GM18498 (cell line): ENCODE data around the gene MYO1B.

Experiments
- ATAC-seq: cut with Tn5 transposase; IDR thresholded peaks from one replicate; pipeline ENCODE4 v1.9.1; 2021; ENCODE audit warnings: mild to moderate bottlenecking, moderate library complexity; ENCODE audit not compliant: unreplicated experiment

The MYO1B gene

DNA sequence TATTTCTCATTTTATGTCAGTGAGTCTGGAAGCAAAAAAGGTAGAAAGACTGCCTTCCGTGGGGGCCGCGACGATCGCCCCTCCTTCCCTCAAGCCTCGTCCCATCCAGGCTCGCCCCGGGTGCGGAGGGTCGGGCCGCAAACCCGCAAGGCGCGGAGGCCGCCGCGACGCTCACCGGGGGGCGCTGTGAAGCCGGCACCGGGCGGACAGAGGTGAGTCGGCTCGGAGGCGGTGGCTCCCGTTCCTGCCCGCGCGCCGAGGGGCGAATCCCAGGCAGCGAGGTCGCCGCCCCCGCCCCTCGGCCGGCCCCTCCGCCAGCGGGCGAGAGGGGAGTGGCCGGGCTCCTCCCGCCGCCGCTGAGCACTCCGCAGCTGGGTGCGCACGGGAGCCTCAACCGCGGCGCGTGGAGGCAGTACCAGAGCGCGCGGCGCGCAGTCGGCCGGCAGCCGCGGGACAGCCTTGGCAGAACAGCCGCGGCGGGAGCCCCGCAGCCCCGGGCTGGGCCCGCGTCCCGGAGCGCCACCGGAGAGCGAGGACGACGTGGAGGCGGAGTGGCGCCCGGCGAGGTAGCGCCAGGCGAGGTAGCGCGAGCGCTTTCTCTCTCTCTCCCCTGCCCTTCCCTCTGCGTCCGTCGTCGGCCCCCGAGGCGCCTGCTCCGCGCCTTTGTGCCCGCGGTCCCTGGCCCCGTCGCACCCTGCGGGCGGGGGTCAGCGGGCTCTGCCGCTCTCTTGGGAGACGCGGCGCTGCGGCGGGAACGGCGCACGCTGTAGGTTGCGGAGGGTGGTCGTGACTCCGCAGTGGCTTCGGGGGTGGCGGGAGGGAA lies at the start of gene MYO1B:
Gene MYO1B (plus strand): TSS at position 359 of the 823 bp plus-strand sequence. CDS start 31,492 bp downstream, outside the sequence.
- ATAC-seq = peak; percentile 59

DNA sequence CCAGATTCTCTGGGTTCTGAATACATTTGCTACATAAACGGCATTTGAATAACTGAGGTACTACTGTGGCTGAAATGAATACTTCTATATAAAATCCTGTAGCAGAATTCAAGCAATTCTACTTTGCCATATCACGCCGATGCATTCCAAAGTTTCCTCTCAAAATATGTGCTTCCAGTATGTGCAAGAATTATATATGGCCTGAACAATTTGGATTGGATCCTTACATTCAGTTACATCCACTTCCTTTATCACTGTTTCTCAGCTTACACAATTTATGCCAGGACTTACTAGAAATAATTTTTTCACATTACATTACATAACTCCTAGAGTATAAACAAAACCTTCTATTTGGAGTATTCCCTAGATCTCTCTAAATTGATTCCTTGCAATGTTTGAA lies 48.1 kb upstream of the MYO1B start:
- ATAC-seq = no peak

DNA sequence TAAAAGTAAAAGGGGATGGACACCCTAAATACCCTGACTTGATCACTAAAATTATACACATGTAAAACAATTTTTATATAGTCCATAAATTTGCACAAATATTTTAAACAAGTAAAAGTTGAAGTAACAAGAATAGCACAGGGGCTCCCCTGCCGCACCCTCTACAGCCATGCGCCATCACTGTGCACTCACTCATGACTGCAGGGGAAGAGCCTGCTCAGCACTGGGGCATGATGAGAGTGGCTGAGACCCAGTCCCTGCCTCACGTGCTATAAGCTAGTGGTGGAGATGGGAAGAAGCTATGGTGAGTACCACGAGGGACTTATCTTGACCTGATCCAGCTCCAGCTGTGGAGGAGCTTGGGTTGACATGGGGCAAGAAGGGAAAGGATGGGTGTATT lies 46.9 kb upstream of the MYO1B start:
- ATAC-seq = no peak

DNA sequence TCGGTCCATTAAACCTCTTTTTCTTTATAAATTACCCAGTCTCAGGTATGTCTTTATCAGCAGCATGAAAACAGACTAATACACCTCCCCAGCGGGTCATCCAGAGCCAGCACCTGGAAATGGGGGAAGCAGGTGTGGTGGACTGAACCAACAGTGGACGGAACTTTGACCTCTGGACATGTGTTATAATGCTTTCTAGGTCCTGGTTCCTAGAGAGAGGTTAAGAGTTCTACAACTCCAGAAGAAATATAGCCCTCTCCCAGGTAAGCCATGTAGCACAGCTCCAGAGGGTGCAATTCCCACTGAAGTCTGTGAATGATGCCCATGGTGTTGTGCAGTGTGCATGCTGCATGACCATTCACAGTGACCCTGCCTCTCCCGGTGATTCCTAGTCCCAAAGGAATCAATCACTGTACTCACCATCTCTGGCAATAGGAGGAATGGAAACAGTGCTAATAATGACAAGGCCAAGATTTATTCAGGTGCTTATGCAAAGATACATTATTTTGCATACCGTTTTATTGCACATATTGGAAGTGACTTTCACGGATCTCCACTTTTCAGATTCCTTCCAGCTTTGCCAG lies 45.2 kb upstream of the MYO1B start:
- no peak for ATAC-seq

DNA sequence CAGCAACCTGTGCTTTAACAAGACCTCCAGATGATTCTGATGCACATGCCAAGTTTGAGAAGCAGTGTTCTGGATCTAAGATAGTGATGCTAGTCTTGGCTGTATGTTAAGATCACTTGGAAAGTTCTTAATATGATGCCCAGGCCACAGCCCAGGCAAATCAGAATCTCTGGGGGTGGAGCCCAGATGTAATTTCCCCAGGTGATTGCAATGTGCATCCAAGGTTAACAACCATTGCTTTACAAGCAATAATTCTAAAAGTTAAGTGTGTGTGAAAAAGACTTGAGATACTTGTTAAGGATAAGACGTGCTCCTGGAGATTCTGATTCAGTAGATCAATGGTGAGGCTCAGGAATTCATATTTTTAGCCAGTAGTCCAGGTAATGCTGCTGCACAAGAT lies 44.3 kb upstream of the MYO1B start:
- ATAC-seq = no peak

DNA sequence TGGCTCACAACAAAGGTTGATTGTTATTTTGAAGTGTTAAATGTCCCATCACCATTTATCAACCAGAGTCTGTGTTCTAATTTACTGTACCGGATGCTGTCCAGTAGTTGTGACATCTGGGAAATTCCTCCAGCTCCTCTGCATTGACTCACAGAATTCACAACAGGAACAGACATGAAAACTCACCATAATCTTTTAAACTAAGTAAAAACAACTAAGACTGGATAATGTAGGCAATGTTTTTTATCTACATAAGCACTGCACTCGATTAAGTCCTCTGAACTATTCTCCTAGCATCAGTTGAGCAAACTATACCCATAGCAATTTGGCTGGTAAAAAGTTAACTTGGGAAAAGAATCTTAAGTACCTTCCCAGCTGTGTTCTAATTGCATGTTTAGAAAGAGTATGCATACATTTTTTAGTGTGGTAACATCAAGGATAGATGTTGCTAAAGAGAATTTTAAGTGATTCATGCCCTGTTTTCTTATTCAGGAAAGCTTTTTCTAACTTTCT lies 42.9 kb upstream of the MYO1B start:
- no peak for ATAC-seq

DNA sequence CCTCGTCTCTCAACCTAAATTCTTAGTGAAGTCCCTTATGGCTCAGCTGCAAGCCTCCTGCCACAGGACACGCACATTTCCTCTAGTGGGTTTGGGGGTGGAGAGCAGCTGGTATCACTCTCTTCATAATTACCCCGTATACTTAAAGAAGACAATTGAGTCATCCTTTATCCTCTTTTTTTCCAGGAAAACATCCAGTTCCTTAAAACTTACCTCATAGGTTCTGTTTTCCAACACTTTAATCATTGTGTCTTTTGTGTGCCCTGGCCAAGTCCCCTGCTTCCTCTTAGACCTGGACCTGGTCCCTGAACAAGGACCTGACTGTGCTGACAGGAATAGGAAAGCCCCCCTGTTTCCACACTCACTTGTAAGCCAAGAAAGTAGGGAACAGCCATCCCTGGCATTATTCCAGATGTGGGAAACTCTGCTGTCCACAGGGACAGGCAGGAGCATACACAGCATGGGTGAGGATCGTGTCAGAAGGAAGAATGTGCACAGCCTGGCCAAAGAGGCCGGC lies 42.3 kb upstream of the MYO1B start:
- ATAC-seq = no peak

DNA sequence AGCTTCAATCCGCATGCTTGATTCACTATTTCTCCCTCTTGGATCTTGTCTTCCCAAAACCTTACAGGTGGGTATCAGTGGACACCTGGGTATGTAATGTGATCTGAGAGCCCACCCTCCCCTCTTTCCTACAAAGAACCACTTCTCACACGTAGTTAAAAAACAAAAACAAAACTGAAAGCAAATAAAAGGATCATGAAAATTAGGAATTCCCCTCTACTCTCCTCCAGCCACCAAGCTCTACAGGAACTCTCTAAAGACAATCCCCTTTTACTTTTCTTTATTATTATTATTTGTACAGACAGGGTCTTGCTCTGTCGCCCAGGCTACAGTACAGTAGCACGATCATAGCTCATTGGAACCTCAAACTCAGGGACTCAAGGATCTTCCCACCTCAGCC lies 40.8 kb upstream of the MYO1B start:
- ATAC-seq = peak; percentile 53

DNA sequence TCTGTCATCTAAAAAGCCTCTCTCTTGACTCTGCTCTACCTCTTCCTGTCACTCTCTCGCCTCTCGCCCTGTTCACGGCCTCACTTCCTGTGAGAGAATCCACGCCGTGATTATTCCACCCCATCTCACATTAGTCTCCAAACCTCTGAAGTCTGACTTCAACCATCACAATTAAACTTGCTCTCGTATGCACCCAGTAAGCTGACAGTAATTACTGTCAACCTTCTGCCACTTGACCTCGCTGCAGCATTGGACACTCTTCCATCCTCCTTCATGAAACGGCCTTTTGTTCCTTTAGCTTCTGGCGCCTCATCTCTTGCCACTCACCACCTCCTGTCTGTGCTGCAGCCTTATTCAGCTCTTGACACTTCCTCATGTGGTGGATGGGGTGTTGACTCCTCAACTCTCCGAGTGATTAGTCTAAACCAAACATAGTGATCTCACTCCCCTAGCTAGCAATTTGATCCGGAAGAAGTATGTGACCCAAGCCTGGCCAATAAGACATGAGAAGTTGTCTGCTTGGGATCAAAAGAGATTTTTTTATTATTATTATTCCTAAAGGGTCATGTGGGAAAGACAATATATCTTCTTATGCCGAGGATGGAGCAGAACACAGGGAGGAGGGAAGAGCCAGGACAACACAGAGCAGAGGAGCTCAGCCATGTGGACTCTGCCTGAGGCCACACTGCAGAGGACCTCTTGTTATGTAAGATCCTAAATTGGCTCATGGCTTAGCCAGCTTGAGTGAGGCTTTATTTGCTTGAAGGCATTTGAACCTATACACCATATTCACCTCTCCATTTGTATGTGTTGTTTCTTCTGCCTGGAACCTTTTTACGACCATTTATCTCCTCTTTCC lies 38.4 kb upstream of the MYO1B start:
- no peak for ATAC-seq

DNA sequence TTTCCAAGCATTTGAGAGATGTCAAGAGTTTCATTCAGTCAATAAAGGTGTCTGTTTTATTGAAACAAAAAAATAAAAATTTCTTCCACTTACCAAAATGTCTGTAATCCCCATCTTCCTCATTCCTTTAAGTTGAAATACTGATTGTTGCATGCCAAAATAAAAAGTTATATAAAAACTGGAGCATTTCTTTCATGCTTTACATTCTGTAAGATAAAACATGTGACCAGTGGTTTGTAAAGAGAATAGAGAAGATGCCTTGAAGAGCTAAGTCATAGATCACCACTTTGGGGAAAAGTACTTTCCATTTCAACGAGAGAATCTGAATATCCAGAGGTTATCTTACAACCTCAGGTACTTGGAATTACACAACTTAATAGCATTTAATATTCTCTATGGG lies 35.9 kb upstream of the MYO1B start:
- no peak for ATAC-seq

DNA sequence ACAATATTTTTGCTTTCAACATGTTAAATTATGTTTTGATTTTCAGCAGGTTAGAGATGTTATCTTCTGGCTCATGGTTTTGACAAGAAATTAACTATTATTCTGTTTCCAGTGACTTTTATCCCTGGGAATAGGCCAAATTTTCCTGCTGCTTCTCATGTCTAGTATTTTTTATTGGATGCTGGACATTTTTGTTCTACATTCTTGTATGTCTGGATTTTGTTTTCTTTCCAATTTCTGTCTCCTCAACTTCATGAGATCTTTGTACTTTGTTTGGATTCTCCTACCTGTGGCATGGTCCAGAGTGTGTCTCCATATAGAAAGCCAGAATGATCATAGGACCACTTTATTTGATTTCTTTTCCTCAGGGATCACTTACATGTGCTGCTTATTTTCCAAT lies 33.1 kb upstream of the MYO1B start:
- ATAC-seq = no peak

DNA sequence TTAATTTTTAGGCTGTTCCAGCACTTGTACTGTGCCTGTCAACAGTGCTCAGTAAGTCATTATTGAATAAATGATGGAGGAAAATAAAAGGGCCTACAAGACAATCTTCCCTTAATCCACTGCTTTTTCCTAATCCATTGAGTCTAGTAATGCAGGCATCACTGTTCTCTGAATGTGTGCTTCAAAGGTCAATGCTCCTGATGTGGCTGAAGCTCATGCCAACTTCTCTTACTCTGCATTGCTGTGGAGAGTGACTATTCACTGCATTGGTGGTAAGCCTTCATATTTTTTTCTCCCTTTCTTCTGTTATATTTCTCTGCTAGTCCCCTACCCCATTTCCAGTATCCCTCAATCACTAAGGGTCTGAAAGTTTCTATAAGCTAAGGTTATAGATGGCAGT lies 31.9 kb upstream of the MYO1B start:
- no peak for ATAC-seq

DNA sequence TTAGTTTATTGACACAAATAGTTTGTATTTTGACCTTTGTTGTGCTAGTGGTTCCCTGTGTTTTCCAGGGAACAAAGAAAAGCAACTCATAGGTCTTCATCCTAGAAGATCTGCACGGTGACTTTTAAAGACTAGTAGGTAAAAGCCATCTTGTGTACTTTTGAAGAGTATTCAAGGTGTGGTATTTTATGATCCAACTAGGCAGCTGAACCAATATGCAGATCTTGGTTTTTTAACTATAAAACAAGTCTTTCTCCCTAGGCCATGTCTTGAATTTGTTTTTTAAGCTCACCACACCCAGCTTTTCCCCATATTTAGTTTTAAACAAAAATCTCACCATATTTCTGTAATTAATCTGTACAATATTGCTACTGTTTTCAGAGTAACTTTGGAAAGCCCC lies 30.0 kb upstream of the MYO1B start:
- ATAC-seq = no peak

DNA sequence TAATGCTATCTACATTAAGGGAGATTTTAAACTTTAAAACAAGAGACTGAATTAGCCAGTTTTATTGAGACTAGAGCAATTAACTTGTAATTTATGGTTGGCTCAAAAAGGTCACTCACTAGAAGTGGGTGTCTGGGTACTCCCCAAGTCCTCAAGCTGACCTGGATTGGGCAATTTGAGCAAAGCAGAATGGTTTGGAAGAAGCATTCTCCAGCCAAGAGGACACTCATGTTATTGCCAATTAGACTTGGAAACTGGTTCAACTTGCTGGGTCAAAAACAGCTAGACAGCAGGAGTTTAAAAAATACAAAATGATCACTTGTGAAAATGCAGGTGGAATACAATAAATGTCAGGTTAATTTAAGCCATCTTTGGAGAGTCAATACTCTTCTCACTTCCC lies 29.5 kb upstream of the MYO1B start:
- no peak for ATAC-seq

DNA sequence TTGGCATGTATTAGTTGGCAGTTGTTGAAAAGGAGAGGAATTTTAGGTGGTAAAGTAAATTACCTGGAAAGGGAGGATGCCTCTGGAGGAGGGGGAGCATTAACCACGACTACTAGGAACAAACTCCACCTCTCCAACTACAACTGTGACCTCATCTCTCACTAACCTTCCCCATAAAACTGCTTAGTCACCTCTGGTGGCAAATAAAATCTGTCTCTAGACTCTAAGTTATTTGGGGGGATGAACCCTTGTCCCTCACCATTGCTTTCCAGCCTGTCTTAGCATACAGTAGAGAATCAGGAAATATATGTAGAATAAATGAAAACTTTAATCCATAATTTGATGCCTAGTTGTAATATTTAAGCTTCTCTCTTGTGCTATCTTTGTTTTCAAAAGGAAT lies 27.6 kb upstream of the MYO1B start:
- no peak for ATAC-seq

DNA sequence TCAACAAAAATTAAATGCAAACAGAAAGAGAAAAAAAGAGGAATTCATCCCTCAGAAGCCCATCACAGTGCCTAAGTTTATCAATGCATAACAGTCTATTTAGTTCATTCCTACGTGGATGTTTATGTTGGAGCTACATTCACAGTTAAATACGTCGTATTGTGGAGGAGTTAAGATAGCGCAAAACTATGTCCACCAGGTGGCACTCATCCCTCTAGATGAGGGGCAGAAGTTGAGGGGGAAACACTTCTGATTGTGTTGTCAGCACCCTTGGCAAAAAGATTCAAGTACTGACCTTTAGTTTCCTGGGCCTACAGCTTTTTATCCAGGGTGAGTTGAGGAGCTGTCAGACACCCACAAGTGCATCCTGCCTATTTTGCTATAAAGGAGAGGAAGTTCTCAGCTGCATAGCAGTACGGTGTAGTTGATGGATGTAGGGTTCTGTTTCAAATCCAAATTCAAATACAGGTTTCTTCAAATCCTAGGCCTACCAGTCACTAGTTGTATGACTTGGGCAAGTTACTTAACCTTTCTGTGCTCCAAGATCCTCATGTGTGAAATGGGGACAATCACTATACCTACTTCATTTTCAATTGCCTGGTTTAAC lies 26.8 kb upstream of the MYO1B start:
- ATAC-seq = peak; percentile 49

DNA sequence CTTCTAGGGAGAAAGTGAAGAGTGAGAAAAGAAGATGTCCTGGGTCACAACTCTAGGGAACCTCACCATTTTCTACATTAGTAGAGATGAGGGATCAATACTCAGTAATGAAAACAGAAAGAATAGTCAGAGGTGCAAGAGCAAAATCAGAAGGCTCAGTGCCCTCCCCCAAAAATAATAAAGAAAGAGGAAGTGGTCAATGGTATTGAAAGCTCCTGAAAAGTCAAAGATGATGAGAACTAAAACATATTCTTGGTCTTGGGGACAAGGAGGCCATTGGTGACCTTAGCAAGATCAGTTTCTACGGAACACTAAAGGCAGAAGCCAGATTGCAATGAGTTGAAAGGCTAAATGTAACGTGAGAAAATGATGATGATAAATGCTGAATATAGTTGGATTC lies 24.5 kb upstream of the MYO1B start:
- peak; percentile 58 for ATAC-seq

DNA sequence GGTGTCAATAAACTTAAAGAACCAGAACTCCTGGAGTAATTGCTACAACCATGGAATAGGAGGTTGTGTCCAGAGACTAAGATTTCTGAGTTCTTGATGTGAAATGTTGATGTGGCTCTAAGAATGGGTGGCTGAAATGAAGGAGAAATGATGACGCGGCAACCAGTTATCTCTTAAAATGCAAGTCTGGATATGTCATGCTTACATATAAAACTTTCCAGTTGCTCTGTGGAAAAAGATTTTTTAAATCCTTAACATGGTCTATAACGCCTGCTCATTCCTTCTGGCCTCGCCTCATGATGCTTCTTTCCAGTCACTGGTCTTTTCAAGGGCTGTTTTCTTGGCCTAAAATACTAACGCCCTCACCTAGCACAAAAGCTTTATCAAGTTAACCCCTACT lies 23.5 kb upstream of the MYO1B start:
- no peak for ATAC-seq

DNA sequence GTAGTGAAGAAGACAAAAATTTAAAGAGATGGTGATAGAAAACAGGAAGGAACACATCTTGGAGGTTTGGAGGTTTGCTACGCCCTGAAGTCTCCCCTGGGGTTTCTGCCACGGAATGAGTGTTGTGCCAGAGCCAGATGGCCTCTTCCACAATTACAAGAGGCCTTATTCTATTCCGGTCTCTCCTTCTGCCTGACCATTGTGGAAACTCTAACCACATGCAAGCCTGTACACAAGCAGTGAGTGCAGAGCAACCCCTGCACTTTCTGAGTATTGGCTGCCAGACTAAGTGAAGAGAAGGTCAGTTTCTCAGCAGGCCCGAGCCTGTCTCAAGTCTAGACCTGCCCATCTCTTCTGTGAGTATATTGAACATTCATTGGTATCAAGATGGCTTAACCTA lies 22.7 kb upstream of the MYO1B start:
- ATAC-seq = no peak

DNA sequence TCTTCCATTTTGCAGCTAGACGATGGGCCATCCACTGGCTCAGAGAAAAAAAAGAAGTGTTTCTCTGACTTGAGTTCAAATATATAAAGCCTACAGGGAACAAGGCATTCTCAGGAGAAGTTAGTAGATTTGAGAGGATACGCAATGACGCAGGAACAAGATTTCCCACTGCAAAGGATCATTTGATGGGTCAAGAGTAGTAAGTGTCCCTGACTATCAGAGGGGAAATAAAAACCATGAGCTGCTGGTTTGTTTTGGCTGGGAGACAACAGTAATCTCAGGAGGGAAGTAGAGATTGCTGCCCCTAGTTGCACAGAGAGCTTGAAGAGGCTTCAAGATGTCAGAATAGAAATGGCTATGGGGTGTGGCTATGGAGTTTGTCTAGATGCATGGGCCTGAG lies 22.3 kb upstream of the MYO1B start:
- no peak for ATAC-seq

DNA sequence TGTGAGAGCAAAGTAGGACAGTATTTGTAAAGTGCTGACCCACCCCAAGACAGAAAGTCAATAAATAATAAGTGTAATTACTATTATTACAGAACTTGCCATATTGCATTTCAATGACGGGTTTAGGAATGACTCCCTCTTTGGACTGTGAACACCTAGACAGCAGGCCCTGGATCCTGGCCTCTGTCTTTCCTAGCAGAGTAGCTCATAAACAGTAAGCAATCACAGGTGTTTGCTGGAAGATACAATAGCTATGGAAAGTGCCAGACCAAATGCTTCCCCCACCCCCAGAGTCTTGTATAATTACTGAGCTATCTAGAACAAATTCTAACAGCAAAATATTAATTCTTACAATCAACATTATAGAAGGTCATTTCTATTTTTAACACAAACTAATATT lies 20.1 kb upstream of the MYO1B start:
- no peak for ATAC-seq
